Caco-2 (cell line): Measurements from ENCODE around the gene GLCCI1. TPM values are rescaled to one million over a fixed set of nuclear protein-coding genes. Genes with fewer than 3 reads are reported as not detected.
"Not testable (repeated sequence)": the region's sequence is repeated elsewhere in the genome, so short reads cannot be mapped to it uniquely, and the experiment has no call there.

Source experiments
- BruUV-seq: library from RNA; stranded (reverse); fragments of 400-500 nt; replicated peaks from 2 replicates; lab custom pipeline; 2021; lab: Mats Ljungman, UMichigan
- CTCF ChIA-PET: fragments of 300-600 bp; sonication (Branson Sonifier 250); formaldehyde crosslinking; loops from one replicate; lab custom pipeline; 2022; ENCODE audit warnings: antibody characterized with exemption; lab: Charles Lee
- POLR2A ChIA-PET: fragments of 300-600 bp; sonication (Branson Sonifier 250); formaldehyde crosslinking; loops from one replicate; lab custom pipeline; 2022; ENCODE audit warnings: antibody characterized with exemption; lab: Charles Lee
- DNase-seq, 2 experiments: peaks; one replicate each; pipeline versions ENCODE4 v3.0.0 to v3.0.0-alpha.2; 2020 to 2022
- H3K27me3 ChIP-seq: replicated peaks from 2 replicates; pipeline ENCODE4 v1.6.0; 2011; ENCODE audit warnings: low read length; ENCODE audit not compliant: control insufficient read depth, insufficient read depth
- H3K36me3 ChIP-seq: 2 replicates; pipeline ENCODE4 v1.5.1; 2011; ENCODE audit warnings: low read length; ENCODE audit not compliant: control insufficient read depth, insufficient read depth
- H3K4me1 ChIP-seq: fragments of 250-450 bp; sonication (Bioruptor Pico); 2 replicates; pipeline ENCODE4 v1.5.1; 2020; ENCODE audit warnings: mild to moderate bottlenecking
- H3K4me3 ChIP-seq: 2 replicates; pipeline ENCODE4 v1.5.1; 2011; ENCODE audit warnings: low read depth, mild to moderate bottlenecking, control low read depth, low read length
- H3K9me3 ChIP-seq: fragments of 250-450 bp; sonication (Bioruptor Pico); 2 replicates; pipeline ENCODE4 v1.5.1; 2020; ENCODE audit warnings: mild to moderate bottlenecking, moderate library complexity
- H3K27ac Mint-ChIP-seq: one replicate; pipeline ENCODE4 v1.8.0; 2022; ENCODE audit warnings: mixed read lengths; ENCODE audit not compliant: unreplicated experiment
- H3K27me3 Mint-ChIP-seq: one replicate; pipeline ENCODE4 v1.8.0; 2022; ENCODE audit warnings: mixed read lengths; ENCODE audit not compliant: insufficient read depth, unreplicated experiment
- H3K36me3 Mint-ChIP-seq: one replicate; pipeline ENCODE4 v1.8.0; 2022; ENCODE audit warnings: mild to moderate bottlenecking, mixed read lengths; ENCODE audit not compliant: insufficient read depth, unreplicated experiment
- H3K4me1 Mint-ChIP-seq: one replicate; pipeline ENCODE4 v1.8.0; 2022; ENCODE audit warnings: low read depth, mixed read lengths; ENCODE audit not compliant: unreplicated experiment
- H3K4me3 Mint-ChIP-seq: one replicate; pipeline ENCODE4 v1.8.0; 2022; ENCODE audit warnings: mild to moderate bottlenecking, moderate library complexity, mixed read lengths; ENCODE audit not compliant: unreplicated experiment
- H3K9me3 Mint-ChIP-seq: one replicate; pipeline ENCODE4 v1.8.0; 2022; ENCODE audit warnings: mixed read lengths; ENCODE audit not compliant: unreplicated experiment
- CTCF ChIP-seq, 2 experiments: fragments of 200-600 bp in 1 of 2; IDR thresholded peaks; 1 replicate in 1 of 2; 2 replicates in 1 of 2; pipeline versions ENCODE4 v1.5.1 to v1.8.0; 2011 to 2022; ENCODE audit warnings: antibody characterized with exemption in 1 of 2, control low read depth in 1 of 2, inconsistent platforms in 1 of 2, low read depth in 1 of 2, low read length in 1 of 2, mild to moderate bottlenecking in 1 of 2, moderate library complexity in 1 of 2; ENCODE audit not compliant: insufficient read depth in 1 of 2, severe bottlenecking in 1 of 2, unreplicated experiment in 1 of 2
- intact Hi-C: fragments of 100-400 bp; cut with micrococcal nuclease; formaldehyde crosslinking; loops from one replicate; pipeline ENCODE4 v1.10.0; 2022; ENCODE audit not compliant: unreplicated experiment
- total RNA-seq: library from RNA; stranded (reverse); gene quantifications from 2 replicates; pipeline ENCODE4 v1.2.3, GENCODE V29; 2022

Gene GLCCI1
- total RNA-seq, 1 experiment from 2014 or later: 18.8 TPM

- Histone ChIP-seq H3K36me3 (no peaks in the 10 kb centered on the region), H3K4me3 (no peak overlapping the region), H3K4me1 (no peaks in the 10 kb centered on the region), H3K27me3 (no peaks in the 10 kb centered on the region), H3K9me3 (no peaks in the 10 kb centered on the region)
- Mint-ChIP-seq H3K36me3 (peaks cover 18% of the 10 kb centered on the region), H3K9me3 (no peaks in the 10 kb centered on the region), H3K4me3 (no peak overlapping the region), H3K4me1 (no peaks in the 10 kb centered on the region), H3K27me3 (no peaks in the 10 kb centered on the region), H3K27ac (no peak overlapping the region)
- BruUV-seq: no TSS peak
- no peak for TF ChIP-seq CTCF (IDR thresholded peaks at IDR 0.05; ENCODE audit: insufficient read depth in 1 of 2, low read depth in 1 of 2, low read length in 1 of 2, severe bottlenecking in 1 of 2, unreplicated experiment in 1 of 2)
- intact Hi-C loops: no loop called here
- no peak for DNase-seq
- ChIA-PET CTCF (no interaction called here), POLR2A (no interaction called here)
Observed at GRCh38 chr7:8060241-8060640, 91.6 kb downstream of the GLCCI1 start.

GRCh38 chr7:8063300-8063699 is 94.7 kb downstream of the GLCCI1 start:
- H3K27ac Mint-ChIP-seq, intact Hi-C loops, H3K9me3 Mint-ChIP-seq, H3K4me3 ChIP-seq, POLR2A ChIA-PET, BruUV-seq, H3K4me3 Mint-ChIP-seq, H3K9me3 ChIP-seq, DNase-seq, H3K27me3 Mint-ChIP-seq, H3K36me3 Mint-ChIP-seq, CTCF ChIA-PET, H3K27me3 ChIP-seq, H3K4me1 Mint-ChIP-seq, H3K4me1 ChIP-seq, H3K36me3 ChIP-seq: not testable (repeated sequence)

GRCh38 chr7:8063706-8064297 is 95.2 kb downstream of the GLCCI1 start:
- no peaks in the 10 kb centered on the region for H3K4me1 ChIP-seq
- no TSS peak for BruUV-seq
- no peaks in the 10 kb centered on the region for H3K36me3 ChIP-seq
- H3K4me3 ChIP-seq: no peak overlapping the region
- no peaks in the 10 kb centered on the region for H3K27me3 ChIP-seq
- H3K4me3 Mint-ChIP-seq: no peak overlapping the region
- H3K4me1 Mint-ChIP-seq: no peaks in the 10 kb centered on the region
- no peaks in the 10 kb centered on the region for H3K9me3 ChIP-seq
- ChIA-PET POLR2A (no interaction called here), CTCF (no interaction called here)
- TF ChIP-seq CTCF (IDR thresholded peaks at IDR 0.05; ENCODE audit: insufficient read depth in 1 of 2, low read depth in 1 of 2, low read length in 1 of 2, severe bottlenecking in 1 of 2, unreplicated experiment in 1 of 2): no peak
- intact Hi-C loops: no loop called here
- peaks cover 3% of the 10 kb centered on the region for H3K36me3 Mint-ChIP-seq
- no peak for DNase-seq
- no peak overlapping the region for H3K27ac Mint-ChIP-seq
- H3K9me3 Mint-ChIP-seq: no peaks in the 10 kb centered on the region
- H3K27me3 Mint-ChIP-seq: no peaks in the 10 kb centered on the region
